ENCODE results near the gene IPMK.
A peak's percentile ranks its signal among the peaks of the same experiment; 100 is the strongest.

IPMK gene

DNA sequence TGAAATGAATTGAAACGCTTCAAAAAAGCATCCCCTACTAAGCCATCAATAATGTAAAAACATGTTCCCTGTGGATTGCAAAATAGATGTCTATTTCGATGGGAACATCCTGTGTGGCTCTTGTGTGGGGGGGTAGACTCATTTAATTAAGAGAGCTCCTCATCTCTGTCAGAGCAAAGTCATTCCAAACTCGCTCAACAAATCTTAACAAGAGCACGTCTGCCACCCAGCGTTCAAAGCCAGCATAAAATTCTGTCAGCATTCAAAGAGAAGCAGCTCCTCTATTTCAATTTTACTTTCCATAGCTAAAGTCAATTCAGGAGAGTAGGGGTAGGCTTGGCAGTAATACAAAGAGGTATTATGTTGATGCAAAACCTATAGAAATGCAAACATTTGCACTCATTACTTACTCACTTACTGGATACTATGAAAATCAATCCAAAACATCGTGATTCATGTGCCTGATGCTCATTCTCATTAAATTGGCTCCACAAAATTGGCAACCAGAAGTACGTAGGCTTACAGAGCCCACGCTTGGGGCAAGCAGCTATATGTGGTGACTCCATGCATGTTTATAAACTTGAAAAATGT lies 114.9 kb downstream of the IPMK start:
- no peak overlapping the region for H2AFZ ChIP-seq (ENCODE audit: low read depth, low read length)
- no peaks in the 10 kb centered on the region for H3K9me3 ChIP-seq (ENCODE audit: control insufficient read depth, low read length)
- H2BK120ac ChIP-seq (ENCODE audit: low read depth, low read length), result no peak overlapping the region
- H3K27ac ChIP-seq (ENCODE audit: low read length, poor library complexity, severe bottlenecking), result no peak overlapping the region
- 46% methylated on average over 6 of the region's 8 CpGs for WGBS
- H3K23ac ChIP-seq (ENCODE audit: low read length in 2 of 2), result no peak overlapping the region
- no peaks in the 10 kb centered on the region for H3K4me1 ChIP-seq (ENCODE audit: control insufficient read depth, insufficient read depth, low read depth, low read length)
- H3K9ac ChIP-seq (ENCODE audit: low read length), result no peak overlapping the region
- H3K27me3 ChIP-seq (ENCODE audit: control insufficient read depth in 1 of 2, insufficient read depth in 1 of 2, low read length in 2 of 2), result peaks cover 0 to 57% of the 10 kb centered on the region in 2 experiments
- H3K14ac ChIP-seq (ENCODE audit: low read length in 2 of 2), result no peak overlapping the region
- H3K79me1 ChIP-seq (replicated peaks; ENCODE audit: low read length, poor library complexity, severe bottlenecking), result no peaks in the 10 kb centered on the region
- H3K4me3 ChIP-seq (ENCODE audit: insufficient read depth in 1 of 2, low read depth in 1 of 2, low read length in 2 of 2), result no peak overlapping the region
- no peak overlapping the region for H2BK5ac ChIP-seq (ENCODE audit: low read depth, low read length, poor library complexity, severe bottlenecking)
- no peaks in the 10 kb centered on the region for H3K36me3 ChIP-seq (ENCODE audit: control insufficient read depth in 1 of 2, insufficient read depth in 2 of 2, low read depth in 1 of 2, low read length in 2 of 2)
- H3K4ac ChIP-seq (ENCODE audit: low read depth in 1 of 2, low read length in 2 of 2), result no peak overlapping the region
- no peak overlapping the region for H2BK15ac ChIP-seq (ENCODE audit: low read depth, poor library complexity, severe bottlenecking)
- no peak overlapping the region for H2BK12ac ChIP-seq (ENCODE audit: low read length in 2 of 2)
- H3K18ac ChIP-seq (ENCODE audit: low read depth in 1 of 2, low read length in 2 of 2), result no peak overlapping the region
- H3K4me2 ChIP-seq (ENCODE audit: low read length, poor library complexity, severe bottlenecking), result no peak overlapping the region
- H2AK5ac ChIP-seq (ENCODE audit: low read length, severe bottlenecking), result no peak overlapping the region
- no peak overlapping the region for H4K8ac ChIP-seq (ENCODE audit: low read length)
- H4K91ac ChIP-seq (ENCODE audit: low read length), result no peak overlapping the region
- peak; percentile 47 for DNase-seq

DNA sequence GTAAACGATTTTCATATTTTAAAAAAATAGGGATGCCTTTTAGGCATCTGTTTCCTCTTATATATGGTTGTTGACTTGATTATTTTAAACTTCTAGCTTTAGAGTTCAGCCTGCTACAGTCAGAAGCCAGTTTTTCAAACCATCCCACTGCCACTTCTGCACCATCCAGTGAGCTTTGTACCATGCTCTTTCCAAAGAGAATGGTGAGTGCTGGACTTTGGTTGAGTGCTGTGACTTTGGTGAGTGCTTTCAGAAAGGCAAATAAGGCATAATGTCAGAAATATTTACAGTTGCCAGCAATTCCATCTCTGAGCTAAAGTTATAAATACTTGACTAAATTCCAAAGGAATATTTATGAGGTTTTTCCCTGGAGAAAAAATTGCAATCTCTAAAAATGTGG lies 117.4 kb downstream of the IPMK start:
- H3K18ac ChIP-seq (ENCODE audit: low read depth in 1 of 2, low read length in 2 of 2), result no peak overlapping the region
- DNase-seq, result no peak
- no peak overlapping the region for H3K9ac ChIP-seq (ENCODE audit: low read length)
- no peak overlapping the region for H3K14ac ChIP-seq (ENCODE audit: low read length in 2 of 2)
- H3K27ac ChIP-seq (ENCODE audit: low read length, poor library complexity, severe bottlenecking), result no peak overlapping the region
- H3K4me2 ChIP-seq (ENCODE audit: low read length, poor library complexity, severe bottlenecking), result no peak overlapping the region
- H3K36me3 ChIP-seq (ENCODE audit: control insufficient read depth in 1 of 2, insufficient read depth in 2 of 2, low read depth in 1 of 2, low read length in 2 of 2), result no peaks in the 10 kb centered on the region
- H2BK12ac ChIP-seq (ENCODE audit: low read length in 2 of 2), result no peak overlapping the region
- no peaks in the 10 kb centered on the region for H3K4me1 ChIP-seq (ENCODE audit: control insufficient read depth, insufficient read depth, low read depth, low read length)
- H2AFZ ChIP-seq (ENCODE audit: low read depth, low read length), result no peak overlapping the region
- H3K23ac ChIP-seq (ENCODE audit: low read length in 2 of 2), result no peak overlapping the region
- H2BK5ac ChIP-seq (ENCODE audit: low read depth, low read length, poor library complexity, severe bottlenecking), result no peak overlapping the region
- no peak overlapping the region for H2BK120ac ChIP-seq (ENCODE audit: low read depth, low read length)
- WGBS, result no CpG with 5 or more reads among the region's 1 CpG
- no peak overlapping the region for H4K91ac ChIP-seq (ENCODE audit: low read length)
- H3K79me1 ChIP-seq (replicated peaks; ENCODE audit: low read length, poor library complexity, severe bottlenecking), result no peaks in the 10 kb centered on the region
- peaks cover 0 to 69% of the 10 kb centered on the region in 2 experiments for H3K27me3 ChIP-seq (ENCODE audit: control insufficient read depth in 1 of 2, insufficient read depth in 1 of 2, low read length in 2 of 2)
- no peak overlapping the region for H2AK5ac ChIP-seq (ENCODE audit: low read length, severe bottlenecking)
- no peak overlapping the region for H2BK15ac ChIP-seq (ENCODE audit: low read depth, poor library complexity, severe bottlenecking)
- no peaks in the 10 kb centered on the region for H3K9me3 ChIP-seq (ENCODE audit: control insufficient read depth, low read length)
- H3K4ac ChIP-seq (ENCODE audit: low read depth in 1 of 2, low read length in 2 of 2), result no peak overlapping the region
- H3K4me3 ChIP-seq (ENCODE audit: insufficient read depth in 1 of 2, low read depth in 1 of 2, low read length in 2 of 2), result no peak overlapping the region
- no peak overlapping the region for H4K8ac ChIP-seq (ENCODE audit: low read length)

DNA sequence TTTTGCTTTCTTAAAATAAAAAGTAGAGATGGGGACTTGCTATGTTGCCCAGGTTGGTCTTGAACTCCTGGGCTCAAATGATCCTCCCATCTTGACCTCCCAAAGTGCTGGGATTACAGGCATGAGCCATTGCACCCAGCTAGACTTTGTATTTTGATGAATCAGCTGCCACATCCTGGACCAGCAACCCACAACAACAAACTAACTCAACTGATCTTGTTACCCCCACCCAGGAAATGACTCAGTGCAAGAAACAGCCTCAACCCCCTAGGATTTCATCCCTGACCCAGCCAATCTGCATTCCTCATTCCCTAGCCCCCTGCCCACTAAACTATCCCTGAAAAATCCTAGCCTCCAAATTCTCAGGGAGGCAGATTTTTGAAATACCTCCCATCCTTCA lies 123.8 kb downstream of the IPMK start:
- no peak overlapping the region for H2BK15ac ChIP-seq (ENCODE audit: low read depth, poor library complexity, severe bottlenecking)
- no peak overlapping the region for H2AFZ ChIP-seq (ENCODE audit: low read depth, low read length)
- no peak overlapping the region for H3K27ac ChIP-seq (ENCODE audit: low read length, poor library complexity, severe bottlenecking)
- H3K4me2 ChIP-seq (ENCODE audit: low read length, poor library complexity, severe bottlenecking), result no peak overlapping the region
- peaks cover 10% of the 10 kb centered on the region for H3K9me3 ChIP-seq (ENCODE audit: control insufficient read depth, low read length)
- no peak for DNase-seq
- H3K27me3 ChIP-seq (ENCODE audit: control insufficient read depth in 1 of 2, insufficient read depth in 1 of 2, low read length in 2 of 2), result peaks cover 0 to 24% of the 10 kb centered on the region in 2 experiments
- no peak overlapping the region for H3K4me3 ChIP-seq (ENCODE audit: insufficient read depth in 1 of 2, low read depth in 1 of 2, low read length in 2 of 2)
- no peak overlapping the region for H3K4ac ChIP-seq (ENCODE audit: low read depth in 1 of 2, low read length in 2 of 2)
- H4K91ac ChIP-seq (ENCODE audit: low read length), result no peak overlapping the region
- no peak overlapping the region for H2BK12ac ChIP-seq (ENCODE audit: low read length in 2 of 2)
- no peaks in the 10 kb centered on the region for H3K4me1 ChIP-seq (ENCODE audit: control insufficient read depth, insufficient read depth, low read depth, low read length)
- no peak overlapping the region for H4K8ac ChIP-seq (ENCODE audit: low read length)
- no peak overlapping the region for H3K14ac ChIP-seq (ENCODE audit: low read length in 2 of 2)
- H3K23ac ChIP-seq (ENCODE audit: low read length in 2 of 2), result no peak overlapping the region
- no peaks in the 10 kb centered on the region for H3K36me3 ChIP-seq (ENCODE audit: control insufficient read depth in 1 of 2, insufficient read depth in 2 of 2, low read depth in 1 of 2, low read length in 2 of 2)
- no peak overlapping the region for H3K18ac ChIP-seq (ENCODE audit: low read depth in 1 of 2, low read length in 2 of 2)
- no peaks in the 10 kb centered on the region for H3K79me1 ChIP-seq (replicated peaks; ENCODE audit: low read length, poor library complexity, severe bottlenecking)
- no peak overlapping the region for H2AK5ac ChIP-seq (ENCODE audit: low read length, severe bottlenecking)
- no peak overlapping the region for H2BK5ac ChIP-seq (ENCODE audit: low read depth, low read length, poor library complexity, severe bottlenecking)
- no peak overlapping the region for H2BK120ac ChIP-seq (ENCODE audit: low read depth, low read length)
- no peak overlapping the region for H3K9ac ChIP-seq (ENCODE audit: low read length)
